ENCODE results near the gene RFC3. TPM values are rescaled to one million over a fixed set of nuclear protein-coding genes. Genes with fewer than 3 reads are reported as not detected.

The RFC3 gene
- polyA plus RNA-seq, 1 of the 3 experiments (the other 2 are of a cell fraction): 15.8 TPM

- TF ChIP-seq REST (IDR thresholded peaks at IDR 0.05; ENCODE audit: low read depth, low read length): no peak
- no peak for TF ChIP-seq POLR2AphosphoS5 (IDR thresholded peaks at IDR 0.05; ENCODE audit: low read depth, low read length)
- TF ChIP-seq ELF1 (IDR thresholded peaks at IDR 0.05): no peak
- TF ChIP-seq CHD2 (IDR thresholded peaks at IDR 0.05; ENCODE audit: low read length, partially characterized antibody): no peak
- TF ChIP-seq FOXM1 (IDR thresholded peaks at IDR 0.05; ENCODE audit: low read depth): no peak
- TF ChIP-seq GATA2 (CRISPR knock-in tag; IDR thresholded peaks at IDR 0.05): no peak
- TF ChIP-seq RAD21 (IDR thresholded peaks at IDR 0.05; ENCODE audit: low read length): no peak
Observed at GRCh38 chr13:33840402-33840801, 22.5 kb downstream of the RFC3 start (continued).

DNA sequence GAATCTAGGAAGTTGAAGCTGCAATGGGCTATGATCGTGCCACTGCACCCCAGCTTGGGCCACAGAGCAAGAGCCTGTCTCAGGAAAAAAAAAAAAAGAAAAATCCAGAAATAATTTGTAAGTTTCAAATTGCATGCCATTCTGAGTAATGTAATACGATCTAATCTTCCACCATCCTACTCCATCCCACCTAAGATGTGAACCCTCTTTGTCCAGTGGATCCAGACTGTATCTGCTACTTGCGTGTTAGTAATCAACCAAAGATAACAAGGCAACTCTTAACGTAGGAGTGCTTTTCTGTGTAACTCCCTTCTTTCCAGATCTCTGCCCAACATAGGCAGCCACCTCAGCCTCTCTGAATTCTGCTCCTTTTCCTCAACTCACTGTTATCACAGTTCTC, 24.3 kb downstream of the RFC3 start:
- no peaks in the 10 kb centered on the region; the same call in 1 of the 2 replicates for H3K79me2 ChIP-seq (ENCODE audit: insufficient read depth)
- no peaks in the 10 kb centered on the region for H3K9me3 ChIP-seq
- TF ChIP-seq NFIC (IDR thresholded peaks at IDR 0.05; ENCODE audit: borderline replicate concordance) (no peak), CHD2 (IDR thresholded peaks at IDR 0.05; ENCODE audit: low read length, partially characterized antibody) (no peak), RFX5 (IDR thresholded peaks at IDR 0.05; ENCODE audit: low read length) (no peak), RAD21 (IDR thresholded peaks at IDR 0.05; ENCODE audit: low read length) (no peak), GATA2 (CRISPR knock-in tag; IDR thresholded peaks at IDR 0.05) (no peak), RXRA (IDR thresholded peaks at IDR 0.05; ENCODE audit: borderline replicate concordance, low read depth) (no peak), EP300 (IDR thresholded peaks at IDR 0.05; ENCODE audit: borderline replicate concordance in 1 of 2, low read depth in 1 of 2, low read length in 1 of 2) (no peak), FOXM1 (IDR thresholded peaks at IDR 0.05; ENCODE audit: low read depth) (no peak), EZH2phosphoT487 (IDR thresholded peaks at IDR 0.05; ENCODE audit: borderline replicate concordance, low read depth) (no peak), FOXJ3 (CRISPR knock-in tag; IDR thresholded peaks at IDR 0.05) (no peak), USF2 (IDR thresholded peaks at IDR 0.05; ENCODE audit: borderline replicate concordance, low read depth, low read length) (no peak), REST (IDR thresholded peaks at IDR 0.05; ENCODE audit: low read depth, low read length) (no peak)
- TF ChIP-seq, protein P1, sequence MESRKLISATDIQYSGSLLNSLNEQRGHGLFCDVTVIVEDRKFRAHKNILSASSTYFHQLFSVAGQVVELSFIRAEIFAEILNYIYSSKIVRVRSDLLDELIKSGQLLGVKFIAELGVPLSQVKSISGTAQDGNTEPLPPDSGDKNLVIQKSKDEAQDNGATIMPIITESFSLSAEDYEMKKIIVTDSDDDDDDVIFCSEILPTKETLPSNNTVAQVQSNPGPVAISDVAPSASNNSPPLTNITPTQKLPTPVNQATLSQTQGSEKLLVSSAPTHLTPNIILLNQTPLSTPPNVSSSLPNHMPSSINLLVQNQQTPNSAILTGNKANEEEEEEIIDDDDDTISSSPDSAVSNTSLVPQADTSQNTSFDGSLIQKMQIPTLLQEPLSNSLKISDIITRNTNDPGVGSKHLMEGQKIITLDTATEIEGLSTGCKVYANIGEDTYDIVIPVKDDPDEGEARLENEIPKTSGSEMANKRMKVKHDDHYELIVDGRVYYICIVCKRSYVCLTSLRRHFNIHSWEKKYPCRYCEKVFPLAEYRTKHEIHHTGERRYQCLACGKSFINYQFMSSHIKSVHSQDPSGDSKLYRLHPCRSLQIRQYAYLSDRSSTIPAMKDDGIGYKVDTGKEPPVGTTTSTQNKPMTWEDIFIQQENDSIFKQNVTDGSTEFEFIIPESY (IDR thresholded peaks at IDR 0.05; ENCODE audit: borderline replicate concordance, low read depth): no peak
- H3K27ac ChIP-seq (ENCODE audit: low read depth in 2 of 2, low read length in 1 of 2): no peak overlapping the region
- H3K36me3 ChIP-seq (replicated peaks in 1 of 2; ENCODE audit: control insufficient read depth in 1 of 2, insufficient read depth in 2 of 2, low read length in 1 of 2): peaks cover 33 to 34% of the 10 kb centered on the region in 2 experiments
- no peak overlapping the region for H3K4me2 ChIP-seq
- H4K20me1 ChIP-seq (ENCODE audit: insufficient read depth): no peaks in the 10 kb centered on the region
- no peaks in the 10 kb centered on the region for H3F3A ChIP-seq (replicated peaks; ENCODE audit: insufficient read depth)
- no peaks in the 10 kb centered on the region for H3K9me2 ChIP-seq
- H3K4me3 ChIP-seq (ENCODE audit: low read depth in 2 of 2, low read length in 1 of 2): no peak overlapping the region
- H2AFZ ChIP-seq (ENCODE audit: low read depth): no peak overlapping the region
- H3K9ac ChIP-seq: no peak overlapping the region
- POLR2A ChIA-PET: no interaction called here
- CTCF ChIA-PET: interaction anchor here (1.2 kb wide), 2 partner anchors 13 to 21 kb away, joined by 3 read pairs; no protein-coding TSS in a partner anchor
- WGBS (ENCODE audit: low lambda C conversion rate): 95% methylated on average over 4 of the region's 4 CpGs
- no peak for DNase-seq
- H3K27me3 ChIP-seq (ENCODE audit: insufficient read depth): no peaks in the 10 kb centered on the region
- no peaks in the 10 kb centered on the region for H3K4me1 ChIP-seq (ENCODE audit: control insufficient read depth in 1 of 2, insufficient read depth in 2 of 2, low read depth in 1 of 2, low read length in 1 of 2)

Data from SK-N-SH (cell line).